DND-41 (cell line): ENCODE data around the gene SLC25A21.

Source experiments
- ATAC-seq: fragments of 200-7000 bp; cut with Tn5 transposase; 3 replicates; pipeline ENCODE4 v1.9.1; 2021; ENCODE audit warnings: low read depth; ENCODE audit not compliant: insufficient read depth
- DNase-seq: peaks from one replicate; pipeline ENCODE4 v3.0.0-alpha.2; 2020
- H2AFZ ChIP-seq: 2 replicates; pipeline ENCODE4 v1.6.0; 2012; ENCODE audit warnings: low read depth, low read length
- H3K27ac ChIP-seq: 2 replicates; pipeline ENCODE4 v1.5.1; 2012; ENCODE audit warnings: low read length, inconsistent platforms
- H3K27me3 ChIP-seq: fragments of 200-600 bp; sonication (generic); 2 replicates; pipeline ENCODE4 v1.6.0; 2012; ENCODE audit warnings: low read length, mild to moderate bottlenecking, inconsistent platforms; ENCODE audit not compliant: insufficient read depth, poor library complexity
- H3K36me3 ChIP-seq: 2 replicates; pipeline ENCODE4 v1.5.1; 2012; ENCODE audit warnings: low read length, inconsistent platforms; ENCODE audit not compliant: insufficient read depth
- H3K4me1 ChIP-seq: 2 replicates; pipeline ENCODE4 v1.5.1; 2012; ENCODE audit warnings: mild to moderate bottlenecking, low read length; ENCODE audit not compliant: insufficient read depth
- H3K4me2 ChIP-seq: 2 replicates; pipeline ENCODE4 v1.6.0; 2012; ENCODE audit warnings: mild to moderate bottlenecking, moderate library complexity, low read length, inconsistent platforms; ENCODE audit not compliant: insufficient read depth
- H3K4me3 ChIP-seq, 2 experiments: fragments of 200-600 bp in 1 of 2; shearing (Covaris generic) in 1 of 2; 2 replicates each; pipeline ENCODE4 v1.5.1; 2012 to 2016; ENCODE audit warnings: inconsistent platforms in 2 of 2, low read length in 2 of 2, mild to moderate bottlenecking in 2 of 2, low read depth in 1 of 2, moderate library complexity in 1 of 2
- H3K79me2 ChIP-seq: 2 replicates; pipeline ENCODE4 v1.6.0; 2012; ENCODE audit warnings: low read length, inconsistent platforms; ENCODE audit not compliant: insufficient read depth
- H3K9ac ChIP-seq: 2 replicates; pipeline ENCODE4 v1.6.0; 2012; ENCODE audit warnings: low read depth, mild to moderate bottlenecking, inconsistent platforms, low read length, moderate library complexity
- H3K9me3 ChIP-seq: 2 replicates; pipeline ENCODE4 v1.5.1; 2012; ENCODE audit warnings: low read length, moderate library complexity, mild to moderate bottlenecking, inconsistent platforms; ENCODE audit not compliant: insufficient read depth, severe bottlenecking
- H4K20me1 ChIP-seq: 2 replicates; pipeline ENCODE4 v1.6.0; 2012; ENCODE audit warnings: low read length; ENCODE audit not compliant: insufficient read depth
- EZH2 ChIP-seq: IDR thresholded peaks from 3 replicates; pipeline ENCODE4 v1.6.1; 2012; ENCODE audit warnings: borderline replicate concordance, low read depth, mild to moderate bottlenecking, moderate library complexity, low read length, inconsistent platforms; ENCODE audit not compliant: severe bottlenecking
- TF ChIP-seq, protein P1 (sequence below): IDR thresholded peaks from 2 replicates; pipeline ENCODE4 v1.5.1; 2012; ENCODE audit warnings: borderline replicate concordance, low read length, moderate library complexity, mild to moderate bottlenecking; ENCODE audit not compliant: poor library complexity, severe bottlenecking; ENCODE audit errors: extremely low read depth

The SLC25A21 gene

DNA sequence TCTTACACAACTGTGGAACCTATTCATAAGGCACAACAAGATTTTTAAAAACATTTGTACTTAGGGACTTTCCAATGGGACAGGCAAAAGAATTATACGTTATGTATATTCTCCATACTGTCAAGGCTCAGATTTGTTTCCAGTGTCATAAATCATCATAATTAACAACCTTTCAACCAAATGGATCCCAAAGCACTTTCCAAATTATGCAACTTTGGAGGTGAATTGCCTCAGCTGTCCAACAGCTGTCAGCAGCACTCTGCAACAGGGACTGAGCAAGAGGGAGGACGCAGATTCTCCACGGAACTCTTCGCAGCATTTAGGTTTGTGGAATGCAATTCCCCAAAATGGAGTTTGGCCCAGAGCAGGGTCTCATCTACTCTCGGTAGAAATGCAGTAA is 324.2 kb downstream of the SLC25A21 start:
- Histone ChIP-seq H3K4me1 (no peaks in the 10 kb centered on the region), H3K27me3 (no peaks in the 10 kb centered on the region), H2AFZ (no peak overlapping the region), H3K9ac (no peak overlapping the region), H3K9me3 (no peaks in the 10 kb centered on the region), H3K4me2 (no peak overlapping the region), H3K27ac (no peak overlapping the region), H3K79me2 (no peaks in the 10 kb centered on the region), H3K4me3 (no peak overlapping the region), H3K36me3 (no peaks in the 10 kb centered on the region), H4K20me1 (no peaks in the 10 kb centered on the region)
- ATAC-seq: no peak
- no peak for DNase-seq
- TF ChIP-seq, protein P1, sequence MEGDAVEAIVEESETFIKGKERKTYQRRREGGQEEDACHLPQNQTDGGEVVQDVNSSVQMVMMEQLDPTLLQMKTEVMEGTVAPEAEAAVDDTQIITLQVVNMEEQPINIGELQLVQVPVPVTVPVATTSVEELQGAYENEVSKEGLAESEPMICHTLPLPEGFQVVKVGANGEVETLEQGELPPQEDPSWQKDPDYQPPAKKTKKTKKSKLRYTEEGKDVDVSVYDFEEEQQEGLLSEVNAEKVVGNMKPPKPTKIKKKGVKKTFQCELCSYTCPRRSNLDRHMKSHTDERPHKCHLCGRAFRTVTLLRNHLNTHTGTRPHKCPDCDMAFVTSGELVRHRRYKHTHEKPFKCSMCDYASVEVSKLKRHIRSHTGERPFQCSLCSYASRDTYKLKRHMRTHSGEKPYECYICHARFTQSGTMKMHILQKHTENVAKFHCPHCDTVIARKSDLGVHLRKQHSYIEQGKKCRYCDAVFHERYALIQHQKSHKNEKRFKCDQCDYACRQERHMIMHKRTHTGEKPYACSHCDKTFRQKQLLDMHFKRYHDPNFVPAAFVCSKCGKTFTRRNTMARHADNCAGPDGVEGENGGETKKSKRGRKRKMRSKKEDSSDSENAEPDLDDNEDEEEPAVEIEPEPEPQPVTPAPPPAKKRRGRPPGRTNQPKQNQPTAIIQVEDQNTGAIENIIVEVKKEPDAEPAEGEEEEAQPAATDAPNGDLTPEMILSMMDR: no peak
- no peak for TF ChIP-seq EZH2

DNA sequence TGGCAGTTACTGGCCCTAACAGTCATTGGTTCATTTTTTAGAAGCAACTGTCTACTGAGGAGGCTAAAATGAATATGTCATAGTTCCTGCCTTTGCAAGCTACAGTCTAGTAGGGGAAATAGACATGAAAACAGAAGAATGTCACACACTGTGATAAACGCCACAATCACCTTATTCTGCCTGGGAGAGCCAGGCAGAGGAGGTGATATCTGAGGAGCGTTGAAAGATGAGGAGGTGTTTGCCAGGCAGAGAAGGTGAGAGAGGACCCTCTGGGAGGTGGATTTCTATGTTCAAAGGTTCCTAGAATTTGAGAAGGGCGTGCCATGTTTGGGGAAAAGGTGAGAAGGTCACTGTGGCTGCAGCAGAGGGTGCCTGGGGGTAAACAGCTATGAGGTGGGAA is 325.0 kb downstream of the SLC25A21 start:
- no peak for ATAC-seq
- no peaks in the 10 kb centered on the region for H3K4me1 ChIP-seq
- H3K36me3 ChIP-seq: no peaks in the 10 kb centered on the region
- H4K20me1 ChIP-seq: no peaks in the 10 kb centered on the region
- DNase-seq: no peak
- H3K27me3 ChIP-seq: no peaks in the 10 kb centered on the region
- no peak overlapping the region for H3K27ac ChIP-seq
- no peak overlapping the region for H3K4me2 ChIP-seq
- H3K79me2 ChIP-seq: no peaks in the 10 kb centered on the region
- no peak overlapping the region for H3K9ac ChIP-seq
- H2AFZ ChIP-seq: no peak overlapping the region
- TF ChIP-seq, protein P1: no peak
- TF ChIP-seq EZH2: no peak
- H3K9me3 ChIP-seq: no peaks in the 10 kb centered on the region
- no peak overlapping the region for H3K4me3 ChIP-seq

DNA sequence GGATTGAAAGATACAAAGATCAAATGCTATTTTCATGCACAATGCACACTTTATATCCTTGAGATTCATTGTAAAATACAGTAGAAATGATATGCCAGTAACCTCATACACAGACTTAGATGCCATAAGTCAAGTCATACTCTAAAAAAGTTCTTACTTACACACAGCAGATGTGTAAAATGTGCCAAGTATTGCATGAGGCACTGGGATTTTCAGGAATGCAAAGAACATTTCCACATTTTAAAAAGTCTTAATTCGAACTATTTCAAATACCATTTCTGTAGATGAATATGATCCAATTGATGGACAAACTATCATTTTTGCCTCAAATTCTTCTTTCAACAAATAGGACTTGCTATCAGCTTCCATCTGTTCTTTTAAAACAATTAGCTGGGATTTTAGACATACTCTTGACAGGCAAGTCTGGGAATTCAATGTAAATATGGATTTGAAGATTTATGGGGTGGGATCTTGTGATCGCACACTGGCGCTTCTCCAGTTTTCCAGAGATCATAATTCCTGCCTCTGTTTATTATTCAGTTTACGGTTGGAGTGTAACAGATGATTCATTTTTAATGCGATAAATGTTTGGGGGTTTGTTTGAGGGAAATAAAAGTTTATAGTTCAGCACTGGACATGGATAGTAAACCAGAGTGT is 326.9 kb downstream of the SLC25A21 start:
- no peaks in the 10 kb centered on the region for H3K36me3 ChIP-seq
- H2AFZ ChIP-seq: no peak overlapping the region
- H3K27me3 ChIP-seq: no peaks in the 10 kb centered on the region
- ATAC-seq (no peak), DNase-seq (no peak)
- H3K9ac ChIP-seq: no peak overlapping the region
- H3K79me2 ChIP-seq: no peaks in the 10 kb centered on the region
- TF ChIP-seq EZH2: no peak
- TF ChIP-seq, protein P1: no peak
- H3K4me2 ChIP-seq: no peak overlapping the region
- H3K27ac ChIP-seq: no peak overlapping the region
- H3K4me3 ChIP-seq: no peak overlapping the region
- no peaks in the 10 kb centered on the region for H3K9me3 ChIP-seq
- H3K4me1 ChIP-seq: no peaks in the 10 kb centered on the region
- no peaks in the 10 kb centered on the region for H4K20me1 ChIP-seq
